Measurements from ENCODE around the gene THOC6. TPM values are rescaled to one million over a fixed set of nuclear protein-coding genes. Genes with fewer than 3 reads are reported as not detected.
A peak's percentile ranks its signal among the peaks of the same experiment; 100 is the strongest.

The THOC6 gene
- total and polyA plus RNA-seq, 9 of the 15 experiments (the other 6 are each of a cell fraction or from before 2014, with no cell fraction given), result 2.5 to 65.4 (median 42.3) TPM

GRCh38 chr16:3022208-3022683, 1.6 kb upstream of the THOC6 start (continued):
- TF ChIP-seq SREBF2 (CRISPR knock-in tag; IDR thresholded peaks at IDR 0.05) (no peak), SRF (CRISPR knock-in tag; IDR thresholded peaks at IDR 0.05) (no peak), ZNF668 (CRISPR knock-in tag; IDR thresholded peaks at IDR 0.05) (no peak), CC2D1A (IDR thresholded peaks at IDR 0.05) (no peak), ADNP (tag; IDR thresholded peaks at IDR 0.05) (no peak), NCOA6 (IDR thresholded peaks at IDR 0.05) (no peak), CREM (IDR thresholded peaks at IDR 0.05; ENCODE audit: low read depth) (peak; percentile 54), CGGBP1 (CRISPR knock-in tag; IDR thresholded peaks at IDR 0.05) (no peak), ZNF354B (CRISPR knock-in tag; IDR thresholded peaks at IDR 0.05) (no peak), E2F3 (CRISPR knock-in tag; IDR thresholded peaks at IDR 0.05) (no peak), ELF4 (CRISPR knock-in tag; IDR thresholded peaks at IDR 0.05) (no peak), THRB (CRISPR knock-in tag; conservative IDR thresholded peaks at IDR 0.05) (no peak), XRCC5 (IDR thresholded peaks at IDR 0.05; ENCODE audit: low read depth, low read length) (peak; percentile 52; the same call in 1 of the 2 replicates), ZBTB17 (CRISPR knock-in tag; IDR thresholded peaks at IDR 0.05) (no peak), GTF2E2 (tag; IDR thresholded peaks at IDR 0.05) (no peak), HDAC8 (tag; IDR thresholded peaks at IDR 0.05) (no peak), SRSF3 (IDR thresholded peaks at IDR 0.05; ENCODE audit: insufficient read depth, low read length) (no peak), POLR2AphosphoS2 (IDR thresholded peaks at IDR 0.05; ENCODE audit: low read length) (peak; percentile 1; the same call in 1 of the 2 replicates), ARID1B (IDR thresholded peaks at IDR 0.05) (peak; percentile 85), JUNB (CRISPR knock-in tag; conservative IDR thresholded peaks at IDR 0.05) (peak; percentile 64), MAFF (IDR thresholded peaks at IDR 0.05; ENCODE audit: low read length) (no peak), SMARCC2 (IDR thresholded peaks at IDR 0.05; ENCODE audit: low read depth) (peak; percentile 92), ZNF124 (CRISPR knock-in tag; IDR thresholded peaks at IDR 0.05) (no peak), NR2C1 (IDR thresholded peaks at IDR 0.05) (no peak), NR2C1 (tag; IDR thresholded peaks at IDR 0.05) (no peak), LARP7 (IDR thresholded peaks at IDR 0.05) (no peak), FOXA3 (CRISPR knock-in tag; conservative IDR thresholded peaks at IDR 0.05 in 1 of 2, IDR thresholded peaks at IDR 0.05 in 1 of 2) (no peak), ETV6 (IDR thresholded peaks at IDR 0.05; ENCODE audit: borderline replicate concordance in 1 of 2, low read depth in 2 of 2, low read length in 1 of 2) (no peak), ETV6 (CRISPR knock-in tag; IDR thresholded peaks at IDR 0.05; ENCODE audit: borderline replicate concordance) (no peak), ZBTB34 (CRISPR knock-in tag; IDR thresholded peaks at IDR 0.05) (no peak), OTX1 (CRISPR knock-in tag; IDR thresholded peaks at IDR 0.05) (no peak)

Data from K562 (cell line).